Transverse colon (tissue), 4 donors: Measurements from ENCODE around the gene ABRACL. TPM values are rescaled to one million over a fixed set of nuclear protein-coding genes. Genes with fewer than 3 reads are reported as not detected.
"Not testable (repeated sequence)": the region's sequence is repeated elsewhere in the genome, so short reads cannot be mapped to it uniquely, and the experiment has no call there.

ENCODE experiments used
- DNase-seq: peaks from one replicate; pipeline ENCODE4 v3.0.0-alpha.2; 2019
- H3K27ac ChIP-seq, 4 donors: fragments of 200-600 bp; sonication (generic); 2 replicates each; pipeline ENCODE4 v1.5.1; 2016 to 2018; ENCODE audit warnings: inconsistent platforms in 4 of 4
- H3K27me3 ChIP-seq: fragments of 200-600 bp; sonication (generic); 2 replicates; pipeline ENCODE4 v1.5.1; 2017; ENCODE audit warnings: inconsistent platforms
- H3K36me3 ChIP-seq, 4 donors: fragments of 200-600 bp; sonication (generic); 2 replicates each; pipeline ENCODE4 v1.5.1; 2017 to 2019; ENCODE audit warnings: inconsistent platforms in 4 of 4
- H3K4me1 ChIP-seq, 4 donors: fragments of 200-600 bp; sonication (generic); 2 replicates each; pipeline ENCODE4 v1.5.1; 2017 to 2020; ENCODE audit warnings: inconsistent platforms in 4 of 4
- H3K4me3 ChIP-seq, 4 donors: fragments of 200-600 bp; sonication (generic); 1 replicate in 1 of 4; 2 replicates in 3 of 4; pipeline versions ENCODE4 v1.5.1 to v1.6.1; 2017 to 2019; ENCODE audit warnings: inconsistent platforms in 4 of 4
- H3K9me3 ChIP-seq, 2 donors: fragments of 200-600 bp; sonication (generic); 2 replicates each; pipeline ENCODE4 v1.5.1; 2017 to 2019; ENCODE audit warnings: inconsistent platforms in 2 of 2
- CTCF ChIP-seq, 5 experiments: fragments of 200-600 bp in 3 of 5; fragments of 450-650 bp in 2 of 5; sonication (generic) in 3 of 5; IDR thresholded peaks; 1 replicate in 2 of 5; 2 replicates in 3 of 5; pipeline ENCODE4 v1.5.1; 2016 to 2017; ENCODE audit warnings: antibody characterized with exemption in 5 of 5, inconsistent platforms in 3 of 5, mild to moderate bottlenecking in 2 of 5, moderate library complexity in 1 of 5
- EP300 ChIP-seq: sonication (generic); formaldehyde crosslinking; IDR thresholded peaks from one replicate; pipeline ENCODE4 v1.6.1; 2017; ENCODE audit warnings: antibody characterized with exemption, low read depth
- POLR2A ChIP-seq: fragments of 450-650 bp; IDR thresholded peaks from one replicate; pipeline ENCODE4 v1.6.1; 2016; ENCODE audit warnings: antibody characterized with exemption, mild to moderate bottlenecking, moderate library complexity
- POLR2AphosphoS5 ChIP-seq, 3 donors: sonication (generic); formaldehyde crosslinking; IDR thresholded peaks; one replicate each; pipeline ENCODE4 v1.6.1; 2016; ENCODE audit warnings: antibody characterized with exemption in 3 of 3
- WGBS, 2 donors: methylation state at CpG; one replicate each; pipeline ENCODE4 v1.1.5; 2018; ENCODE audit warnings: low coverage in 1 of 2; 5-methylcytosine and 5-hydroxymethylcytosine counted together
- in situ Hi-C, 4 donors: fragments of 200-750 bp; cut with MboI; loops; one replicate each; pipeline versions ENCODE4 v1.15.0 to v1.15.1; 2017; ENCODE audit warnings: low sequenced_read_pairs in 3 of 4, low pct_ligation_motif_present in 1 of 4, low pct_unique_long_range_greater_than_20kb in 1 of 4
- intact Hi-C: fragments of 100-400 bp; cut with DNase I; formaldehyde crosslinking; loops from one replicate; pipeline ENCODE4 v1.15.1; 2023; ENCODE audit warnings: low total_unique reads
- total RNA-seq, 4 donors: library from RNA; depleted of rRNA; stranded (reverse); fragments of >200 nt; gene quantifications; one replicate each; pipeline ENCODE4 v1.1.0, GENCODE V29; 2016

Gene ABRACL
- total RNA-seq, 4 donors from 2014 or later = 26.2 to 73.5 (median 60.2) TPM; not detected in 1

DNA sequence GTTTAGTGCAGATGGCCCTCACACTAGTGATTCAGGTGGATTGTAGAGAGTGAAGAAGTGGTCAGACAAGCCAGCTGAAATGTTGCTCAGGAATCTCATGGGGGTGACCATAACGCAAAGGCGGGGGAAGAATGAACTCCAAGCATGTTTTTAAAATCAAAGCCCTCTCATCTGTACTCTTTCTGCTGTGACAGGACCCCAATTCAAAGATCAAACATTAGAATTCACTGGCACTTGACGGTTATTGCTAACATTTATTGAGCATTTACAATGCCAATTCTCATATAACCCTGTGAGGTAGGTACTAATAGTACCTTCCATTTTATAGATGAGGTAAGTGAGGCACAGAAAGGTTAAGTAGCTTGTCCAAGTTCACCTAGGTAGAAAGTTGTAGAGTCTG, 15.7 kb downstream of the ABRACL start:
- in situ Hi-C loops (no loop called here), intact Hi-C loops (no loop called here)
- 97 to 100% methylated on average over 1 to 3 of the region's 3 CpGs for WGBS, 2 donors
- Histone ChIP-seq H3K4me3 (no peak overlapping the region), H3K4me1 (no peaks in the 10 kb centered on the region), H3K36me3 (peaks cover 0 to 10% (median 0%) of the 10 kb centered on the region in 4 donors), H3K9me3 (no peaks in the 10 kb centered on the region), H3K27ac (no peak overlapping the region), H3K27me3 (no peaks in the 10 kb centered on the region)
- no peak for DNase-seq
- TF ChIP-seq POLR2AphosphoS5 (IDR thresholded peaks at IDR 0.05) (no peak), POLR2A (no peak), CTCF (IDR thresholded peaks at IDR 0.05) (no peak), EP300 (no peak)

DNA sequence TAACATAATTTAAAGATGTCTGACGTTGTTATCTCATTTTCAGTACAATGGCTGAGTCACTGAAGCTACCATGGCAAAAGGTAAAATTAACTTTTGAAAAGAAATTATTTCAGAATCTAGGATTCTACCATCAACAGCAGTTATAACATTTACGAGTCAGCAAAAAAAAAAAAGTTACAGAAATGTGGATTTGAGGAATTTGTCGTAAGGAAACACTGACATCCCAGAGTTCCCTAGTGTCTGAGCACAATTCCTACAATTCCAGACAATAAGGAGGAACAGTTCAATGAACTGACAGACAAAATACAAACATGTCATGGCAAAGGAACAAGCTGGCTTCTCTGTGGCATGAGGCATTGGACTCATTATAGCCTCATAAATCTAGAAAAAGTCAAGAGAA, 19.1 kb downstream of the ABRACL start:
- Histone ChIP-seq H3K36me3 (no peaks in the 10 kb centered on the region), H3K4me3 (no peak overlapping the region), H3K9me3 (no peaks in the 10 kb centered on the region), H3K27me3 (no peaks in the 10 kb centered on the region), H3K4me1 (no peaks in the 10 kb centered on the region), H3K27ac (no peak overlapping the region)
- WGBS, 2 donors = 80 to 88% methylated on average over 3 of the region's 3 CpGs
- intact Hi-C loops = no loop called here
- no peak for DNase-seq
- TF ChIP-seq EP300 (no peak), POLR2A (no peak), POLR2AphosphoS5 (IDR thresholded peaks at IDR 0.05) (no peak), CTCF (IDR thresholded peaks at IDR 0.05) (no peak)
- in situ Hi-C loops = no loop called here

GRCh38 chr6:139048912-139049311, 20.4 kb downstream of the ABRACL start:
- H3K36me3 ChIP-seq, H3K4me1 ChIP-seq, H3K27me3 ChIP-seq, H3K27ac ChIP-seq, H3K4me3 ChIP-seq, DNase-seq, intact Hi-C loops, H3K9me3 ChIP-seq, in situ Hi-C loops: not testable (repeated sequence)
- WGBS, 2 donors = 67 to 74% methylated on average over 4 of the region's 4 CpGs

- in situ Hi-C loops = not testable (repeated sequence)
These were observed 21.7 kb downstream of the ABRACL start for GRCh38 chr6:139050131-139050769.

DNA sequence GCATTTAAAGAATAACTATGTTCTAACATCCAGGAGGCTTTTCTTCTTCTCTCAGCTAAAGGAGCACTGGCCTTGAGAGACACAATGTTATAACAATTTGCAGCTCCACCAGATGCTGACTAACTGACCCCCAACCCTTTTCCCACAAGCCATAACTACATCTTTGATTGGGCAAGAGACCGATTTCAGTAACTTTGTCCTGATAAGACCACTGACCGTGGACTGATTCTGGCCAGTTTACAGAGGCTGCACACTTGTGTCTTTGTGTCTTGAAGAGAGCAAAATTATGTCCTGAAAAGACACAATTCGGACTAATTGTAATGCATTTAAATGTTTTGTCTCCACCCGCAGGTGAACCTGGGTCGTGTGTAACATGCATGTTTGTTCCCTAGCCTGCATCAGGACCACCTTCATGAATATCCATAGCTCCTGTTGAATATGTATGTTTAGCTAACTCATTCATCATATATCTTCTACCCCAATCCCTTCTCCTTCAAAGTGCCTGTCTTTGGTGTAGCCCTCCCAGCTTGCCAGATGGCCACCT, 22.3 kb downstream of the ABRACL start:
- in situ Hi-C loops = no loop called here

More at GRCh38 chr6:139050131-139050769, 21.7 kb downstream of the ABRACL start:
- H3K27me3 ChIP-seq, H3K36me3 ChIP-seq, H3K4me1 ChIP-seq, DNase-seq, intact Hi-C loops, H3K27ac ChIP-seq, H3K4me3 ChIP-seq, H3K9me3 ChIP-seq: not testable (repeated sequence)
- WGBS, 2 donors = 73 to 82% methylated on average over 4 to 5 of the region's 5 CpGs

More for the DNA sequence above, 22.3 kb downstream of the ABRACL start:
- Histone ChIP-seq H3K27ac (no peak overlapping the region), H3K27me3 (no peaks in the 10 kb centered on the region), H3K9me3 (no peaks in the 10 kb centered on the region), H3K36me3 (no peaks in the 10 kb centered on the region), H3K4me1 (no peaks in the 10 kb centered on the region), H3K4me3 (no peak overlapping the region)
- TF ChIP-seq EP300 (no peak), CTCF (IDR thresholded peaks at IDR 0.05) (no peak), POLR2A (no peak), POLR2AphosphoS5 (IDR thresholded peaks at IDR 0.05) (no peak)
- 83 to 94% methylated on average over 2 to 5 of the region's 5 CpGs for WGBS, 2 donors
- DNase-seq = no peak
- intact Hi-C loops = no loop called here
